ENCODE data around the gene C6orf132. TPM values are rescaled to one million over a fixed set of nuclear protein-coding genes. Genes with fewer than 3 reads are reported as not detected.

The C6orf132 gene
- polyA plus RNA-seq, 1 donor from 2014 or later: not detected

- Mint-ChIP-seq H3K36me3 (no peaks in the 10 kb centered on the region), H3K27me3 (peaks cover 4% of the 10 kb centered on the region), H3K4me1 (no peaks in the 10 kb centered on the region), H3K4me3 (no peak overlapping the region), H3K27ac (no peak overlapping the region), H3K9me3 (peaks cover 0 to 5% (median 0%) of the 10 kb centered on the region in 3 donors)
These were observed 30.1 kb downstream of the C6orf132 start for GRCh38 chr6:42112351-42112750.

GRCh38 chr6:42110683-42111082, 31.7 kb downstream of the C6orf132 start:
- Mint-ChIP-seq H3K4me1 (no peaks in the 10 kb centered on the region), H3K9me3 (peaks cover 0 to 5% (median 0%) of the 10 kb centered on the region in 3 donors), H3K27ac (no peak overlapping the region), H3K36me3 (no peaks in the 10 kb centered on the region), H3K27me3 (peaks cover 6% of the 10 kb centered on the region), H3K4me3 (no peak overlapping the region)

GRCh38 chr6:42108071-42108470, 34.3 kb downstream of the C6orf132 start:
- peaks cover 0 to 2% (median 0%) of the 10 kb centered on the region in 3 donors for H3K4me1 Mint-ChIP-seq
- H3K27ac Mint-ChIP-seq: no peak overlapping the region
- H3K36me3 Mint-ChIP-seq: no peaks in the 10 kb centered on the region
- peaks cover 11% of the 10 kb centered on the region for H3K27me3 Mint-ChIP-seq
- no peak overlapping the region for H3K4me3 Mint-ChIP-seq
- peaks cover 0 to 5% (median 0%) of the 10 kb centered on the region in 3 donors for H3K9me3 Mint-ChIP-seq

GRCh38 chr6:42106112-42107023, 36.1 kb downstream of the C6orf132 start:
- H3K36me3 Mint-ChIP-seq: no peaks in the 10 kb centered on the region
- peak overlapping the region in 2 of 4 donors; percentile 65 to 69 for H3K4me3 Mint-ChIP-seq
- peaks cover 0 to 5% (median 0%) of the 10 kb centered on the region in 3 donors for H3K9me3 Mint-ChIP-seq

GRCh38 chr6:42105709-42106108, 36.7 kb downstream of the C6orf132 start:
- Mint-ChIP-seq H3K27me3 (peaks cover 14% of the 10 kb centered on the region), H3K27ac (no peak overlapping the region), H3K36me3 (no peaks in the 10 kb centered on the region), H3K4me3 (peak overlapping the region in 1 of 4 donors; percentile 69), H3K4me1 (peaks cover 0 to 2% (median 0%) of the 10 kb centered on the region in 3 donors), H3K9me3 (peaks cover 0 to 4% (median 0%) of the 10 kb centered on the region in 3 donors)

More at GRCh38 chr6:42106112-42107023, 36.1 kb downstream of the C6orf132 start:
- Mint-ChIP-seq H3K4me1 (peaks cover 0 to 2% (median 0%) of the 10 kb centered on the region in 3 donors), H3K27ac (no peak overlapping the region), H3K27me3 (peaks cover 14% of the 10 kb centered on the region)

- no peaks in the 10 kb centered on the region for H3K9me3 Mint-ChIP-seq
- H3K4me1 Mint-ChIP-seq: peaks cover 0 to 2% (median 0%) of the 10 kb centered on the region in 3 donors
- no peaks in the 10 kb centered on the region for H3K36me3 Mint-ChIP-seq
- H3K4me3 Mint-ChIP-seq: peak overlapping the region in 3 of 4 donors; percentile 9 to 55 (median 23)
- peaks cover 14% of the 10 kb centered on the region for H3K27me3 Mint-ChIP-seq
- H3K27ac Mint-ChIP-seq: no peak overlapping the region
These were observed 37.2 kb downstream of the C6orf132 start for GRCh38 chr6:42105156-42105648.

GRCh38 chr6:42104804-42105125, 37.7 kb downstream of the C6orf132 start:
- no peaks in the 10 kb centered on the region for H3K9me3 Mint-ChIP-seq
- H3K4me3 Mint-ChIP-seq: peak overlapping the region in 3 of 4 donors; percentile 9 to 55 (median 23)
- no peak overlapping the region for H3K27ac Mint-ChIP-seq
- H3K27me3 Mint-ChIP-seq: peaks cover 14% of the 10 kb centered on the region
- H3K36me3 Mint-ChIP-seq: no peaks in the 10 kb centered on the region
- H3K4me1 Mint-ChIP-seq: peaks cover 0 to 2% (median 0%) of the 10 kb centered on the region in 3 donors

GRCh38 chr6:42104095-42104803, 38.2 kb downstream of the C6orf132 start:
- Mint-ChIP-seq H3K27ac (no peak overlapping the region), H3K27me3 (peaks cover 14% of the 10 kb centered on the region), H3K4me1 (peaks cover 0 to 2% (median 0%) of the 10 kb centered on the region in 3 donors), H3K9me3 (no peaks in the 10 kb centered on the region), H3K36me3 (no peaks in the 10 kb centered on the region), H3K4me3 (peak overlapping the region in 3 of 4 donors; percentile 52 to 63 (median 55))

GRCh38 chr6:42103753-42104094, 38.7 kb downstream of the C6orf132 start:
- Mint-ChIP-seq H3K4me1 (peaks cover 0 to 2% (median 0%) of the 10 kb centered on the region in 3 donors), H3K36me3 (no peaks in the 10 kb centered on the region), H3K9me3 (no peaks in the 10 kb centered on the region), H3K27me3 (peaks cover 14% of the 10 kb centered on the region), H3K27ac (no peak overlapping the region), H3K4me3 (peak overlapping the region; percentile 52 to 87 (median 59))

GRCh38 chr6:42103216-42103615, 39.2 kb downstream of the C6orf132 start:
- no peak overlapping the region for H3K27ac Mint-ChIP-seq
- no peaks in the 10 kb centered on the region for H3K9me3 Mint-ChIP-seq
- H3K27me3 Mint-ChIP-seq: peaks cover 14% of the 10 kb centered on the region
- peak overlapping the region in 2 of 4 donors; percentile 31 to 87 for H3K4me3 Mint-ChIP-seq
- H3K4me1 Mint-ChIP-seq: peaks cover 0 to 2% (median 0%) of the 10 kb centered on the region in 3 donors
- H3K36me3 Mint-ChIP-seq: peaks cover 1% of the 10 kb centered on the region

- H3K36me3 Mint-ChIP-seq: peaks cover 6% of the 10 kb centered on the region
- no peak overlapping the region for H3K27ac Mint-ChIP-seq
- H3K4me1 Mint-ChIP-seq: peaks cover 0 to 2% (median 0%) of the 10 kb centered on the region in 3 donors
- H3K9me3 Mint-ChIP-seq: no peaks in the 10 kb centered on the region
- peaks cover 12% of the 10 kb centered on the region for H3K27me3 Mint-ChIP-seq
- no peak overlapping the region for H3K4me3 Mint-ChIP-seq
These were observed 41.2 kb downstream of the C6orf132 start for GRCh38 chr6:42101186-42101657.

GRCh38 chr6:42100029-42100901, 42.2 kb downstream of the C6orf132 start:
- Mint-ChIP-seq H3K4me3 (no peak overlapping the region), H3K27me3 (peaks cover 8% of the 10 kb centered on the region), H3K4me1 (peaks cover 0 to 2% (median 0%) of the 10 kb centered on the region in 3 donors), H3K27ac (no peak overlapping the region), H3K36me3 (peaks cover 6% of the 10 kb centered on the region), H3K9me3 (no peaks in the 10 kb centered on the region)

- no peak overlapping the region for H3K27ac Mint-ChIP-seq
- no peaks in the 10 kb centered on the region for H3K9me3 Mint-ChIP-seq
- H3K4me3 Mint-ChIP-seq: no peak overlapping the region
These were observed 42.9 kb downstream of the C6orf132 start for GRCh38 chr6:42099340-42100028.

More at GRCh38 chr6:42099340-42100028, 42.9 kb downstream of the C6orf132 start:
- Mint-ChIP-seq H3K36me3 (peaks cover 6% of the 10 kb centered on the region), H3K4me1 (peaks cover 0 to 2% (median 0%) of the 10 kb centered on the region in 3 donors), H3K27me3 (peaks cover 6% of the 10 kb centered on the region)
